ENCODE data around the gene SH3GL1.

SH3GL1 gene

GRCh38 chr19:4372165-4373012, 28.0 kb downstream of the SH3GL1 start:
- Histone ChIP-seq H3K4me3 (ENCODE audit: low read length) (no peak overlapping the region), H2AFZ (ENCODE audit: low read depth, low read length) (no peak overlapping the region), H3K27me3 (ENCODE audit: insufficient read depth, low read length) (no peaks in the 10 kb centered on the region), H3K36me3 (ENCODE audit: insufficient read depth, low read length) (no peaks in the 10 kb centered on the region), H3K4me1 (ENCODE audit: insufficient read depth, low read length) (peaks cover 45% of the 10 kb centered on the region), H3K9me3 (ENCODE audit: low read length) (no peaks in the 10 kb centered on the region)

- Histone ChIP-seq H2AFZ (ENCODE audit: low read depth, low read length) (no peak overlapping the region), H3K27me3 (ENCODE audit: insufficient read depth, low read length) (no peaks in the 10 kb centered on the region), H3K4me1 (ENCODE audit: insufficient read depth, low read length) (peaks cover 40% of the 10 kb centered on the region), H3K36me3 (ENCODE audit: insufficient read depth, low read length) (peaks cover 2% of the 10 kb centered on the region), H3K9me3 (ENCODE audit: low read length) (no peaks in the 10 kb centered on the region), H3K4me3 (ENCODE audit: low read length) (no peak overlapping the region)
Measured at GRCh38 chr19:4371247-4372164, 28.8 kb downstream of the SH3GL1 start.

GRCh38 chr19:4370418-4371041, 29.8 kb downstream of the SH3GL1 start:
- Histone ChIP-seq H3K9me3 (ENCODE audit: low read length) (no peaks in the 10 kb centered on the region), H3K4me3 (ENCODE audit: low read length) (no peak overlapping the region), H3K4me1 (ENCODE audit: insufficient read depth, low read length) (peaks cover 31% of the 10 kb centered on the region), H2AFZ (ENCODE audit: low read depth, low read length) (no peak overlapping the region), H3K27me3 (ENCODE audit: insufficient read depth, low read length) (no peaks in the 10 kb centered on the region), H3K36me3 (ENCODE audit: insufficient read depth, low read length) (peaks cover 9% of the 10 kb centered on the region)

- H2AFZ ChIP-seq (ENCODE audit: low read depth, low read length) = no peak overlapping the region
- H3K4me3 ChIP-seq (ENCODE audit: low read length) = no peak overlapping the region
- H3K9me3 ChIP-seq (ENCODE audit: low read length) = no peaks in the 10 kb centered on the region
- no peaks in the 10 kb centered on the region for H3K27me3 ChIP-seq (ENCODE audit: insufficient read depth, low read length)
- peaks cover 16% of the 10 kb centered on the region for H3K36me3 ChIP-seq (ENCODE audit: insufficient read depth, low read length)
- H3K4me1 ChIP-seq (ENCODE audit: insufficient read depth, low read length) = peaks cover 24% of the 10 kb centered on the region
Measured at GRCh38 chr19:4369888-4370260, 30.5 kb downstream of the SH3GL1 start.

- no peaks in the 10 kb centered on the region for H3K27me3 ChIP-seq (ENCODE audit: insufficient read depth, low read length)
- H3K36me3 ChIP-seq (ENCODE audit: insufficient read depth, low read length) = peaks cover 16% of the 10 kb centered on the region
- no peak overlapping the region for H3K4me3 ChIP-seq (ENCODE audit: low read length)
- peaks cover 18% of the 10 kb centered on the region for H3K4me1 ChIP-seq (ENCODE audit: insufficient read depth, low read length)
- no peak overlapping the region for H2AFZ ChIP-seq (ENCODE audit: low read depth, low read length)
- H3K9me3 ChIP-seq (ENCODE audit: low read length) = no peaks in the 10 kb centered on the region
Measured at GRCh38 chr19:4369109-4369887, 31.0 kb downstream of the SH3GL1 start.

- Histone ChIP-seq H3K27me3 (ENCODE audit: insufficient read depth, low read length) (no peaks in the 10 kb centered on the region), H3K4me3 (ENCODE audit: low read length) (no peak overlapping the region), H3K4me1 (ENCODE audit: insufficient read depth, low read length) (peaks cover 12% of the 10 kb centered on the region)
Measured at GRCh38 chr19:4368128-4368820, 32.1 kb downstream of the SH3GL1 start.

GRCh38 chr19:4367781-4368127, 32.6 kb downstream of the SH3GL1 start:
- Histone ChIP-seq H3K9me3 (ENCODE audit: low read length) (no peaks in the 10 kb centered on the region), H2AFZ (ENCODE audit: low read depth, low read length) (no peak overlapping the region), H3K4me1 (ENCODE audit: insufficient read depth, low read length) (peaks cover 12% of the 10 kb centered on the region), H3K27me3 (ENCODE audit: insufficient read depth, low read length) (no peaks in the 10 kb centered on the region), H3K4me3 (ENCODE audit: low read length) (no peak overlapping the region), H3K36me3 (ENCODE audit: insufficient read depth, low read length) (peaks cover 30% of the 10 kb centered on the region)

More at GRCh38 chr19:4368128-4368820, 32.1 kb downstream of the SH3GL1 start:
- Histone ChIP-seq H3K9me3 (ENCODE audit: low read length) (no peaks in the 10 kb centered on the region), H2AFZ (ENCODE audit: low read depth, low read length) (no peak overlapping the region), H3K36me3 (ENCODE audit: insufficient read depth, low read length) (peaks cover 25% of the 10 kb centered on the region)

GRCh38 chr19:4367336-4367723, 33.0 kb downstream of the SH3GL1 start:
- Histone ChIP-seq H3K9me3 (ENCODE audit: low read length) (no peaks in the 10 kb centered on the region), H3K27me3 (ENCODE audit: insufficient read depth, low read length) (no peaks in the 10 kb centered on the region), H3K4me3 (ENCODE audit: low read length) (no peak overlapping the region), H3K4me1 (ENCODE audit: insufficient read depth, low read length) (peaks cover 12% of the 10 kb centered on the region), H2AFZ (ENCODE audit: low read depth, low read length) (no peak overlapping the region), H3K36me3 (ENCODE audit: insufficient read depth, low read length) (peaks cover 34% of the 10 kb centered on the region)

- Histone ChIP-seq H3K4me1 (ENCODE audit: insufficient read depth, low read length) (peaks cover 12% of the 10 kb centered on the region), H3K36me3 (ENCODE audit: insufficient read depth, low read length) (peaks cover 39% of the 10 kb centered on the region), H3K27me3 (ENCODE audit: insufficient read depth, low read length) (no peaks in the 10 kb centered on the region), H3K9me3 (ENCODE audit: low read length) (no peaks in the 10 kb centered on the region), H3K4me3 (ENCODE audit: low read length) (no peak overlapping the region), H2AFZ (ENCODE audit: low read depth, low read length) (no peak overlapping the region)
Measured at GRCh38 chr19:4366666-4367335, 33.5 kb downstream of the SH3GL1 start.

GRCh38 chr19:4365791-4366665, 34.3 kb downstream of the SH3GL1 start:
- no peaks in the 10 kb centered on the region for H3K27me3 ChIP-seq (ENCODE audit: insufficient read depth, low read length)
- H3K36me3 ChIP-seq (ENCODE audit: insufficient read depth, low read length) = peaks cover 41% of the 10 kb centered on the region
- H3K4me1 ChIP-seq (ENCODE audit: insufficient read depth, low read length) = peaks cover 12% of the 10 kb centered on the region
- no peak overlapping the region for H3K4me3 ChIP-seq (ENCODE audit: low read length)
- H2AFZ ChIP-seq (ENCODE audit: low read depth, low read length) = no peak overlapping the region
- no peaks in the 10 kb centered on the region for H3K9me3 ChIP-seq (ENCODE audit: low read length)

GRCh38 chr19:4365341-4365740, 35.0 kb downstream of the SH3GL1 start:
- Histone ChIP-seq H3K27me3 (ENCODE audit: insufficient read depth, low read length) (no peaks in the 10 kb centered on the region), H3K4me1 (ENCODE audit: insufficient read depth, low read length) (peaks cover 12% of the 10 kb centered on the region), H2AFZ (ENCODE audit: low read depth, low read length) (no peak overlapping the region), H3K36me3 (ENCODE audit: insufficient read depth, low read length) (peaks cover 47% of the 10 kb centered on the region), H3K4me3 (ENCODE audit: low read length) (no peak overlapping the region), H3K9me3 (ENCODE audit: low read length) (no peaks in the 10 kb centered on the region)

All from neuron (in vitro differentiated cells).